Measurements from ENCODE around the gene HSD11B2.

DNA sequence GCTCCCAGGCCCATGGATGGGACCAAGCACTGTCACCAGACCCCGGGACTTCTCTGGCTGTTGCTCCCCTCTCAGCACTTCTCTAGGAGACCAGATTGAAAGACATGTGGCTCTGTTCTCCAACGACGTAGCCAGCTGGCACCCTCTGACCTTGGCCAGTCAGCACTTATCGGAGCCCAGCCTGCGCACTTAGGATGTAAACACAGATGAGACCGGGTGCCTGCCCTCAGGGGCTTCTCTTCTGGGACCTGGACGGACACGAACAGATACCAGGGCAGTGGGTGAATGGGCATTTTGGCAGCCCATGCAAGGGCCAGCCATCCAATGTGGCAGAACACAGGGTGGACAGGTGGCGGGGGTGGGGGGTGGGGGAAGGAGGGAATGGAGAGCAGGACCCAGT is 21.3 kb upstream of the HSD11B2 start:
- no peak for TF ChIP-seq EZH2 (IDR thresholded peaks at IDR 0.05; ENCODE audit: borderline replicate concordance, low read length)
- TF ChIP-seq, protein P1, sequence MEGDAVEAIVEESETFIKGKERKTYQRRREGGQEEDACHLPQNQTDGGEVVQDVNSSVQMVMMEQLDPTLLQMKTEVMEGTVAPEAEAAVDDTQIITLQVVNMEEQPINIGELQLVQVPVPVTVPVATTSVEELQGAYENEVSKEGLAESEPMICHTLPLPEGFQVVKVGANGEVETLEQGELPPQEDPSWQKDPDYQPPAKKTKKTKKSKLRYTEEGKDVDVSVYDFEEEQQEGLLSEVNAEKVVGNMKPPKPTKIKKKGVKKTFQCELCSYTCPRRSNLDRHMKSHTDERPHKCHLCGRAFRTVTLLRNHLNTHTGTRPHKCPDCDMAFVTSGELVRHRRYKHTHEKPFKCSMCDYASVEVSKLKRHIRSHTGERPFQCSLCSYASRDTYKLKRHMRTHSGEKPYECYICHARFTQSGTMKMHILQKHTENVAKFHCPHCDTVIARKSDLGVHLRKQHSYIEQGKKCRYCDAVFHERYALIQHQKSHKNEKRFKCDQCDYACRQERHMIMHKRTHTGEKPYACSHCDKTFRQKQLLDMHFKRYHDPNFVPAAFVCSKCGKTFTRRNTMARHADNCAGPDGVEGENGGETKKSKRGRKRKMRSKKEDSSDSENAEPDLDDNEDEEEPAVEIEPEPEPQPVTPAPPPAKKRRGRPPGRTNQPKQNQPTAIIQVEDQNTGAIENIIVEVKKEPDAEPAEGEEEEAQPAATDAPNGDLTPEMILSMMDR (IDR thresholded peaks at IDR 0.05; ENCODE audit: low read length) = no peak
